ENCODE results near the gene YWHAQ.

Gene YWHAQ

DNA sequence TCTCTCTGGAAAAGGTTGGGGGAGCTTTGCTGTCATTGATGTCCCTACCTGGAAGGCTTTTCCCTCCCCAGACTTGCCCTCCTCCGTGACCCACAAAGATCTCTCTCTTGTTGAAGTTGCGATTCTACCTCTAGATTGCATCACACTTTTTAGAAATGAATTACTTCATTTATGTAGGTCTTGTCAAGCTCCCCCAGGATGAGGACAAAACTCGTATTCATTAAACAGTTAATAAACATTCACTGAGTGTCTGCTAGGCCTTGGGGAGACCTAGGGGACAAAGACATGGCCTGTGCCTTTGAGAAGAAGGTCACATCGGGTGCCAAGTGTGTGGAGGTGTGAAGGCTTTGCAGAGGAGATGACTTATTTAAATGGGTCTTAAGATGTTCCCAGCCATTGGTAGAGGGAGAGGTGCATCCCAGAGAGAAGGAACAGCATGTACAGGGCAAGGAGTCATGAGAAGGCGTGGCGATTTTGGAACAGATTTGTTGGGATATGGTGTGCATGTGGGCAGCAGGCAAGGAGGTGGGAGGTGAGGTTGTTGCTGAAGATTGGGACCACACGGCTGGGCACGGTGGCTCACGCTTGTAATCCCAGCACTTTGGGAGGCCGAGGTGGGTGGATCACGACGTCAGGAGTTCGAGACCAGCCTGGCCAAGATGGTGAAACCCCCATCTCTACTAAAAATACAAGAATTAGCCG, 9.8 kb upstream of the YWHAQ start:
- H3K27ac ChIP-seq = no peak overlapping the region
- TF ChIP-seq, protein P1, sequence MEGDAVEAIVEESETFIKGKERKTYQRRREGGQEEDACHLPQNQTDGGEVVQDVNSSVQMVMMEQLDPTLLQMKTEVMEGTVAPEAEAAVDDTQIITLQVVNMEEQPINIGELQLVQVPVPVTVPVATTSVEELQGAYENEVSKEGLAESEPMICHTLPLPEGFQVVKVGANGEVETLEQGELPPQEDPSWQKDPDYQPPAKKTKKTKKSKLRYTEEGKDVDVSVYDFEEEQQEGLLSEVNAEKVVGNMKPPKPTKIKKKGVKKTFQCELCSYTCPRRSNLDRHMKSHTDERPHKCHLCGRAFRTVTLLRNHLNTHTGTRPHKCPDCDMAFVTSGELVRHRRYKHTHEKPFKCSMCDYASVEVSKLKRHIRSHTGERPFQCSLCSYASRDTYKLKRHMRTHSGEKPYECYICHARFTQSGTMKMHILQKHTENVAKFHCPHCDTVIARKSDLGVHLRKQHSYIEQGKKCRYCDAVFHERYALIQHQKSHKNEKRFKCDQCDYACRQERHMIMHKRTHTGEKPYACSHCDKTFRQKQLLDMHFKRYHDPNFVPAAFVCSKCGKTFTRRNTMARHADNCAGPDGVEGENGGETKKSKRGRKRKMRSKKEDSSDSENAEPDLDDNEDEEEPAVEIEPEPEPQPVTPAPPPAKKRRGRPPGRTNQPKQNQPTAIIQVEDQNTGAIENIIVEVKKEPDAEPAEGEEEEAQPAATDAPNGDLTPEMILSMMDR (conservative IDR thresholded peaks at IDR 0.05) = no peak

- TF ChIP-seq, protein P1 (conservative IDR thresholded peaks at IDR 0.05) = no peak
- H3K27ac ChIP-seq = no peak overlapping the region
Observed at GRCh38 chr2:9639740-9640343, 9.0 kb upstream of the YWHAQ start.

- TF ChIP-seq, protein P1 (conservative IDR thresholded peaks at IDR 0.05) = no peak
- H3K27ac ChIP-seq = peak overlapping the region; percentile 46
Observed at GRCh38 chr2:9639000-9639602, 8.3 kb upstream of the YWHAQ start.

GRCh38 chr2:9638532-9638931, 7.7 kb upstream of the YWHAQ start:
- H3K27ac ChIP-seq = peak overlapping the region; percentile 46
- TF ChIP-seq, protein P1 (conservative IDR thresholded peaks at IDR 0.05) = no peak

GRCh38 chr2:9637330-9637729, 6.5 kb upstream of the YWHAQ start:
- H3K27ac ChIP-seq = peak overlapping the region; percentile 46; the same call in 1 of the 2 replicates
- TF ChIP-seq, protein P1 (conservative IDR thresholded peaks at IDR 0.05) = no peak

DNA sequence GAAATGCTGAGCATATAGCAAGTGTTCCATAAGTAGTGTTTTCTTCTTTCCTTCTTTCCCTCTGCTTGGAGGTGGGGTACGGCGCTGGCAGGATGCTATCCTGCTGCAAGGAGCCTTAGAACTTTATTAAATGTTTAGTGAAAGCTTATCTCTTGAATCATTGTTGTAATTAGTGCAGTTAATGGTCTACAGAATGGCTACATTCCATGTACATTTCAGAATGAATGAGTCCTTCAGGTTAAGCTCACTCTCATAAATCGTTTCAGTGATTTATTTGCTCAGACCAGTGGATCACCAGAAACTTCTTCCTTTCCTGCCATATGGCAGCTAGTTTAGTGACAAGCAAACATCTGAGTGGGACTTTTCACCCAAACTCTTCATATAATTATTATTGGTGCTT, 3.3 kb upstream of the YWHAQ start:
- peak overlapping the region; percentile 27 for H3K27ac ChIP-seq
- TF ChIP-seq, protein P1 (conservative IDR thresholded peaks at IDR 0.05) = no peak

DNA sequence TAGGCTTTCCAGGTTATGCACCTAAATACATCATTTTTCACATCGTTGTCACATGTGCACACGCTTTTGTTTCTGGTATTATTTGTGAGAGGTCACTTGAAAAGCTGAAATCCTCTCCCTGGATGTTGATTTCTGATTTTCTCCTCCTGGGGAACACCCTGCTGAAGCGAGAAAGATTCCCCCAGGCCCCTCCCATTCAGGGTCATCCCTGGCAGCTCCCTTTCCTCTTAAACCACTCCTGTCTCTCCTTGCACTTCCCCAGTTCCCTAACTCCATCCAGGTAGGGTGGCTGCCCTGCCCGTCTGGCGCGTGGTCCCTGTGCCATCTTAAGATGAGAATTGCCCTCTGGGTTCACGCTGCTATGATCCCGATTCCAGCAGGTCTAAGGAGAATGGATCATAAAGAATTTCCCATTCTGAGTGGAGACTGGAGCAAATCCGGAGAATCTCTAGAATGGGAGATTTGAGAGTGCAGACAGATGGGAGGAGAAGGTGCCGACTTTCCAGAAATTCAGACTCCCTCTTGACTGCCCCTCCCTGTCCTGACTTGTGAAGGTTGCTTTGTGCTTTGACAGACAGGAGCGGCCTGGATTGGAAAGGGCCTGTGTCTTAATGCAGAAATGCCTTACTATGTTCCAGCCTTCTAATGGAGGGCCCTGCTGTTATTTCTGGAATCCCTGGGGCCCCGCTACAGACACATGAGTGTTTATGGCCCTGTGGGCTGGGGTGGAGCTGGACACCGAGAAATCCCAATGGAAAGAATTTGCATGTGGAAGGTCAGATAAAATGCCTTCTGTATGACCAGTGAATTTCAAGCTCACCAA, 1.3 kb upstream of the YWHAQ start:
- TF ChIP-seq, protein P1 (conservative IDR thresholded peaks at IDR 0.05) = no peak
- peak overlapping the region; percentile 90; the same call in 1 of the 2 replicates for H3K27ac ChIP-seq
